MM.1S (cell line): ENCODE data around the gene KIAA1549.

Experiments used
- DNase-seq: peaks from one replicate; pipeline ENCODE4 v3.0.0-alpha.2; 2015
- H2AFZ ChIP-seq: fragments of 300-600 bp; sonication (generic); 2 replicates; pipeline ENCODE4 v1.6.0; 2016; ENCODE audit warnings: antibody characterized with exemption, low read length
- H3F3A ChIP-seq: fragments of 300-600 bp; sonication (generic); 2 replicates; pipeline ENCODE4 v1.6.1; 2016; ENCODE audit warnings: mild to moderate bottlenecking, antibody characterized with exemption, low read length, moderate library complexity, mixed read lengths; ENCODE audit not compliant: insufficient read depth
- H3K27ac ChIP-seq: fragments of 300-600 bp; sonication (generic); 2 replicates; pipeline ENCODE4 v1.5.1; 2016; ENCODE audit warnings: mild to moderate bottlenecking, low read length
- H3K27me3 ChIP-seq: fragments of 300-600 bp; sonication (generic); replicated peaks from 2 replicates; pipeline ENCODE4 v1.6.0; 2016; ENCODE audit warnings: low read length; ENCODE audit not compliant: insufficient read depth
- H3K36me3 ChIP-seq: fragments of 300-600 bp; sonication (generic); replicated peaks from 2 replicates; pipeline ENCODE4 v1.6.1; 2016; ENCODE audit warnings: mild to moderate bottlenecking, low read length, mixed read lengths; ENCODE audit not compliant: insufficient read depth
- H3K4me1 ChIP-seq: fragments of 300-600 bp; sonication (generic); 2 replicates; pipeline ENCODE4 v1.6.1; 2016; ENCODE audit warnings: low read length, mixed read lengths
- H3K4me2 ChIP-seq: fragments of 300-600 bp; sonication (generic); 2 replicates; pipeline ENCODE4 v1.6.0; 2016; ENCODE audit warnings: low read depth, low read length
- H3K4me3 ChIP-seq: fragments of 300-600 bp; sonication (generic); 2 replicates; pipeline ENCODE4 v1.5.1; 2016; ENCODE audit warnings: low read length, mixed read lengths
- H3K79me2 ChIP-seq: fragments of 300-600 bp; sonication (generic); 2 replicates; pipeline ENCODE4 v1.6.1; 2016; ENCODE audit warnings: mixed run types, low read length, mixed read lengths
- H3K9ac ChIP-seq: fragments of 300-600 bp; sonication (generic); 2 replicates; pipeline ENCODE4 v1.6.1; 2016; ENCODE audit warnings: low read length, mixed read lengths
- H3K9me2 ChIP-seq: fragments of 300-600 bp; sonication (generic); replicated peaks from 2 replicates; pipeline ENCODE4 v1.6.1; 2016; ENCODE audit warnings: mild to moderate bottlenecking, low read length, mixed read lengths; ENCODE audit not compliant: insufficient read depth
- H3K9me3 ChIP-seq: fragments of 300-600 bp; sonication (generic); replicated peaks from 2 replicates; pipeline ENCODE4 v1.6.1; 2016; ENCODE audit warnings: mild to moderate bottlenecking, low read length, mixed read lengths; ENCODE audit not compliant: insufficient read depth
- H4K20me1 ChIP-seq: fragments of 300-600 bp; sonication (generic); 2 replicates; pipeline ENCODE4 v1.6.1; 2016; ENCODE audit warnings: mild to moderate bottlenecking, low read length, moderate library complexity, mixed read lengths; ENCODE audit not compliant: insufficient read depth
- CTCF ChIP-seq: fragments of 300-600 bp; sonication (generic); IDR thresholded peaks from 2 replicates; pipeline ENCODE4 v1.5.1; 2016; ENCODE audit warnings: antibody characterized with exemption, low read length, mixed read lengths
- EZH2 ChIP-seq: fragments of 300-600 bp; sonication (generic); optimal IDR thresholded peaks from 2 replicates; pipeline ENCODE3; 2017; ENCODE audit warnings: low read depth, mild to moderate bottlenecking, antibody characterized with exemption, low read length, mixed read lengths
- EZH2phosphoT487 ChIP-seq: fragments of 300-600 bp; sonication (generic); IDR thresholded peaks from 2 replicates; pipeline ENCODE4 v1.6.1; 2018; ENCODE audit warnings: antibody characterized with exemption, low read length

Gene KIAA1549

GRCh38 chr7:138999414-138999813 is 18.2 kb upstream of the KIAA1549 start:
- H3K36me3 ChIP-seq, result no peaks in the 10 kb centered on the region

GRCh38 chr7:138992052-138992531 is 10.9 kb upstream of the KIAA1549 start:
- Histone ChIP-seq H3K27me3 (no peaks in the 10 kb centered on the region), H3K4me3 (no peak overlapping the region), H2AFZ (no peak overlapping the region), H4K20me1 (no peaks in the 10 kb centered on the region), H3K27ac (no peak overlapping the region), H3K4me2 (no peak overlapping the region), H3K9ac (no peak overlapping the region), H3K79me2 (no peaks in the 10 kb centered on the region), H3K9me2 (no peaks in the 10 kb centered on the region), H3K4me1 (no peaks in the 10 kb centered on the region), H3F3A (no peaks in the 10 kb centered on the region), H3K9me3 (no peaks in the 10 kb centered on the region), H3K36me3 (no peaks in the 10 kb centered on the region)
- no peak for DNase-seq
- no peak for TF ChIP-seq EZH2
- no peak for TF ChIP-seq EZH2phosphoT487
- TF ChIP-seq CTCF, result no peak

More at GRCh38 chr7:138999414-138999813, 18.2 kb upstream of the KIAA1549 start:
- Histone ChIP-seq H3K9me3 (no peaks in the 10 kb centered on the region), H3K4me3 (no peak overlapping the region), H4K20me1 (no peaks in the 10 kb centered on the region), H3K27me3 (no peaks in the 10 kb centered on the region), H3K9ac (no peak overlapping the region), H2AFZ (no peak overlapping the region), H3F3A (no peaks in the 10 kb centered on the region), H3K27ac (no peak overlapping the region), H3K9me2 (no peaks in the 10 kb centered on the region), H3K4me2 (no peak overlapping the region), H3K4me1 (no peaks in the 10 kb centered on the region), H3K79me2 (no peaks in the 10 kb centered on the region)
- no peak for DNase-seq
- no peak for TF ChIP-seq EZH2phosphoT487
- TF ChIP-seq EZH2, result no peak
- no peak for TF ChIP-seq CTCF

GRCh38 chr7:138987686-138988085 is 6.5 kb upstream of the KIAA1549 start:
- Histone ChIP-seq H3K9ac (no peak overlapping the region), H2AFZ (no peak overlapping the region), H4K20me1 (no peaks in the 10 kb centered on the region), H3K9me3 (no peaks in the 10 kb centered on the region), H3K36me3 (no peaks in the 10 kb centered on the region), H3K4me1 (no peaks in the 10 kb centered on the region), H3K4me3 (no peak overlapping the region), H3F3A (no peaks in the 10 kb centered on the region), H3K79me2 (no peaks in the 10 kb centered on the region), H3K27me3 (no peaks in the 10 kb centered on the region), H3K9me2 (no peaks in the 10 kb centered on the region), H3K4me2 (no peak overlapping the region), H3K27ac (no peak overlapping the region)
- no peak for DNase-seq
- TF ChIP-seq CTCF, result no peak
